HUES6 (cell line): ENCODE results near the gene DYSF.

ENCODE experiments used
- H3K27ac ChIP-seq: 2 replicates; pipeline ENCODE4 v1.7.0; 2013; ENCODE audit warnings: low read depth, mild to moderate bottlenecking, low read length, inconsistent platforms
- H3K27me3 ChIP-seq: 2 replicates; pipeline ENCODE4 v1.6.1; 2013; ENCODE audit warnings: low read length; ENCODE audit not compliant: control insufficient read depth, insufficient read depth
- H3K36me3 ChIP-seq: 2 replicates; pipeline ENCODE4 v1.6.1; 2013; ENCODE audit warnings: low read length; ENCODE audit not compliant: control insufficient read depth, insufficient read depth
- H3K4me1 ChIP-seq: 2 replicates; pipeline ENCODE4 v1.6.1; 2013; ENCODE audit warnings: low read length; ENCODE audit not compliant: control insufficient read depth, insufficient read depth
- H3K4me3 ChIP-seq: 2 replicates; pipeline ENCODE4 v1.5.1; 2013; ENCODE audit warnings: low read depth, low read length
- H3K9ac ChIP-seq: one replicate; pipeline ENCODE4 v1.6.1; 2013; ENCODE audit warnings: mild to moderate bottlenecking, low read length
- H3K9me3 ChIP-seq: 2 replicates; pipeline ENCODE4 v1.6.1; 2013; ENCODE audit warnings: low read depth, low read length; ENCODE audit not compliant: control insufficient read depth, insufficient read depth

Gene DYSF

DNA sequence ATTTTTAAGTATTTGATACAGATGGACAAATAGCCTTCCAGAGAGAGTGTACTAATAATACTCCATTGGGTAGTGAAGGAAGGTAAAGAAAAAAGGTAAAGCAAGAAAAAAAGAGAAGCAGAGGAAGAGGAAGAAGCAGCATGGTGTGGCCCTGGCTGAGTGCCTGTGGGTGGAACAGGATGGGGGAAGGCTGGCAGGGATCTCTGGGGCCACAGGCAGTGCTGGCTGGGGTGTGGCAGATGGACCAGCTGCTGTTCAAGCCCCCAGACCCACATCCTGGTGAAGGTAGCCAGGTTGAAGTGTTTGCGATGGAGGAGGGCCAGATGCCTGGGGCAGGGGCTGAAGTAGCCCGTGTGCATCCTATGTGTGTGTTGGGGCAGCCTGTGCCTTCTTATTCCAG lies 79.0 kb downstream of the DYSF start:
- no peaks in the 10 kb centered on the region for H3K27me3 ChIP-seq
- H3K4me1 ChIP-seq = peaks cover 11% of the 10 kb centered on the region
- H3K9ac ChIP-seq = no peak overlapping the region
- H3K36me3 ChIP-seq = peaks cover 3% of the 10 kb centered on the region; the same call in 1 of the 2 replicates
- H3K4me3 ChIP-seq = no peak overlapping the region
- H3K9me3 ChIP-seq = no peaks in the 10 kb centered on the region
- no peak overlapping the region for H3K27ac ChIP-seq

DNA sequence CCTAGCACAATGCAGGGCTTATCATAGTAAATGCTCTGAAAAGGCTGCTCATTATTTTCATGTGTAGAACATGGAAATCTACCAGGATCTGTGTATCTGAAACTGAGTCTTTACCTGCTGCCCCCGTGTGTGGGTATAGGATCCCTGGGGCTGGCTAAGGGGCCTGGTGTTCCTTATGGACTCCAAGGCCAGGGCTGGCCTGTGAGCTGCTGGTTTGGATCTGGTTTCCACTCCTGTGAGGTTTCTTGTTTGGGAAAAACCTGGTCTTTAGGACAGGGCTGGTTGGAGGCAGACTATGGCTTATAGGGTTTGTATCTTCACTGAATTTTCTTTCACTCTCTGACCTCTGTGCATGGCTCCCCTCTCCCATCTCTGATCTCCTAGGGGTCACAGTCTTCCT lies 80.8 kb downstream of the DYSF start:
- H3K4me3 ChIP-seq = no peak overlapping the region
- H3K9ac ChIP-seq = no peak overlapping the region
- H3K27ac ChIP-seq = no peak overlapping the region
- peaks cover 2% of the 10 kb centered on the region; the same call in 1 of the 2 replicates for H3K4me1 ChIP-seq
- H3K36me3 ChIP-seq = peaks cover 3% of the 10 kb centered on the region; the same call in 1 of the 2 replicates
- H3K9me3 ChIP-seq = no peaks in the 10 kb centered on the region
- no peaks in the 10 kb centered on the region for H3K27me3 ChIP-seq

DNA sequence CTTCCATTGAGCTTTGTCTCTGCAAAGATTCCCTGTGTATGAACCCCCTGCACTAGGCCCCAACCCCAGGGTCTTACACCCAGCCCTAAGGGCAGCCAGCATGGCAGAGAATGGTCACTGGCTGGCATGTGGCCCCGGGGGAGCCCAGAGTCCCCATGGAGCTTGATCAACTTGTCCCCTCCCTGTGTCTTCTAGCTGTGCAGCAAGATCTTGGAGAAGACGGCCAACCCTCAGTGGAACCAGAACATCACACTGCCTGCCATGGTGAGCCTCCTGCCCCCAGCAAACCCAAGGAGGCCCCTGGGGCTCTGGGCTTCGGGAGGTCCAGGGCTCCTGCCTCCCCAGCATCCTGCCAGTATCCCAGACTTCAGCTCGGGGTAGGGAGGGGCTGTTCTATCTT lies 81.5 kb downstream of the DYSF start:
- no peak overlapping the region for H3K27ac ChIP-seq
- no peaks in the 10 kb centered on the region for H3K9me3 ChIP-seq
- no peak overlapping the region for H3K9ac ChIP-seq
- H3K4me3 ChIP-seq = no peak overlapping the region
- H3K27me3 ChIP-seq = no peaks in the 10 kb centered on the region
- H3K36me3 ChIP-seq = peaks cover 3% of the 10 kb centered on the region; the same call in 1 of the 2 replicates
- peaks cover 2% of the 10 kb centered on the region; the same call in 1 of the 2 replicates for H3K4me1 ChIP-seq

DNA sequence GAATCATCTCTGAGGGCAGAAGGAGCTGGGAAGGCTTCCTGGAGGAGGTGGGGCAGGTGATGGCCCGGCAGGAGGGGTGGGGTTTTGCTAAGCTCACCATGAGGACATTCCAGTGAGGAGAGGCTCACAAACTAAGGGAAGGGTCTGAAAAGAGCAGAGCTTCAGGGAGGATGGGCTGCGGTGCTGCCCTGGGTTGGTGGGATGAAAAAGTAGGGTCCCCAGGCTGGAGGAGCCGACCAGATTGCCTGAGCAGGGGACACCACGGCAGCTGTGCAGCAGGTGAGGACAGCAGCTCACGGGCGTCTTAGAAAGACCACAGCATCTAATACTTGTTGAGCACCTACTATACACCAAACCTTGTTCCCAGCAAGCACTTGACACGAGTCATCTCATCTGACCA lies 82.2 kb downstream of the DYSF start:
- H3K27ac ChIP-seq = no peak overlapping the region
- no peaks in the 10 kb centered on the region for H3K27me3 ChIP-seq
- H3K4me1 ChIP-seq = peaks cover 1% of the 10 kb centered on the region; the same call in 1 of the 2 replicates
- H3K36me3 ChIP-seq = peaks cover 3% of the 10 kb centered on the region; the same call in 1 of the 2 replicates
- no peak overlapping the region for H3K9ac ChIP-seq
- H3K4me3 ChIP-seq = no peak overlapping the region
- H3K9me3 ChIP-seq = no peaks in the 10 kb centered on the region

DNA sequence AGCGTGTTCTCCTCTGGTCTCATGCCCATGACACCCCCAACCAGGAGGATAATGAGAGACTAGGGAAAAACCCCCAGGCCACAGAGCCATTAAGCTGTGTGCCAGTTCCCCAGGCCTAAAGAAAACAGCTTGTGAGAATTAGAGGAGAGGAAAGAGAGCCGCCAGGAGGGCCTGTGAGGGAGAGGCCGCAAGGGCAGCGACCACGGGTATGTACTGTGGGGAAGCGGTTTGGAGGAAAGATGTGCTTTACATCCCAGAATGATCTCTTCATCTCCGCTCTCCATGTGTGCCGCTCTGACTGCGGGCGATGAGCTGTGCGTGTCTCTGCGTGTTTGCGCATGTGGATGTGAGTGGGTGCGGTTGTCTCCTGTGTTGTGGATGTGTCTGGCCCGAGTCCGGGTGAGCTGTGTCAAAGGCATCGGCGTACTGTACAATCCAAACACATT lies 82.9 kb downstream of the DYSF start:
- Histone ChIP-seq H3K4me1 (no peaks in the 10 kb centered on the region), H3K4me3 (no peak overlapping the region), H3K36me3 (peaks cover 3% of the 10 kb centered on the region; the same call in 1 of the 2 replicates), H3K9me3 (no peaks in the 10 kb centered on the region), H3K27ac (no peak overlapping the region), H3K27me3 (no peaks in the 10 kb centered on the region), H3K9ac (no peak overlapping the region)

DNA sequence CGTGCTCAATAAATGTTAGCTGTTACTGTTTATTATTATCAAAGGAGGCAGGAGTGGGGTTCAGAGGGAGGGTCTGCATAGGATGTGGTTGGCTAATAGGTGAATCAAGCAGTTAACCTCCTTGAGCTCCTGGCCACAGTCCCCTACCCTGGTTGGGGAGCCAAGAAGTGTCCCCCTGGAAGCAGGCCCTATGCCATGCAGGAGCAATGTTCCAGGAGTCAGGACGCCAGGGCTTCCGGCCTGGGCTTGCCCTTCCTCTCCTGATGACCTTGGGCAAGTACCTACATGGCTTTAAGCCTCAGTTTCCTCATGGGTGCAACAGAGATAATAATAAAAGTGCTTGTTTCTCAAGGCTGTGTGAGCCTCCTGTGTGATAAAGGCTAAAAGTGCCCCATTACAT lies 84.9 kb downstream of the DYSF start:
- Histone ChIP-seq H3K27me3 (no peaks in the 10 kb centered on the region), H3K36me3 (peaks cover 3% of the 10 kb centered on the region; the same call in 1 of the 2 replicates), H3K4me3 (no peak overlapping the region), H3K9ac (no peak overlapping the region), H3K9me3 (0 out of 2 replicates have a peak, but pooled peaks cover 4% of the 10 kb centered on the region), H3K4me1 (no peaks in the 10 kb centered on the region), H3K27ac (no peak overlapping the region)

DNA sequence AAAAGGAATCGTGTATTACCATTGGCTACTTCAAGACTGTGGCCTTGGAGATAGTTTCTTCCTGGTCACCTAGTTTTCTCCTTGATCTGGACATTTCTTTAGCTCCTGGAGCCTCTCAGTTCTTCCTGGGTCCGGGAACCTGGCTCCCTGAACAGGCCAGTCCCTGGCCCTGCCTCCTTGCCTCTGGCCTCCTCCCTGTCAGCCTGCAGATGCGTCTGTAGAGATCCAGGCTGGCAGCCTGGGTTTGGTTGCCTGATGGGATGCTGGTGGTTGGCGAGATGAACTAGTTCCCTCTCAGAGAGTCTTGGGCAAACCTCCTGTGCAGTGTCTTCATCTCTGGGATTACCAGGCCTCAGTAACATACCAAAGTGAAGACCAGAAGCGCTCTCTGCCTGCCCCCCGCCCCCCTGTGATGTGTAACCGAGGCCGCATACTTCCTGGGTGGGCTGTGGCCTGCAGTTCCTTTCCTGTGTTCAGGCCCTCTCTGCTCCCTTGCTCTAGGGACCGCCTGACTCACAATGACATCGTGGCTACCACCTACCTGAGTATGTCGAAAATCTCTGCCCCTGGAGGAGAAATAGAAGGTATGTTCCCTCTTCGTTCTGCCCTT lies 85.4 kb downstream of the DYSF start:
- 0 out of 2 replicates have a peak, but pooled peaks cover 4% of the 10 kb centered on the region for H3K9me3 ChIP-seq
- no peak overlapping the region for H3K4me3 ChIP-seq
- H3K27ac ChIP-seq = no peak overlapping the region
- peaks cover 3% of the 10 kb centered on the region; the same call in 1 of the 2 replicates for H3K36me3 ChIP-seq
- H3K27me3 ChIP-seq = no peaks in the 10 kb centered on the region
- H3K4me1 ChIP-seq = no peaks in the 10 kb centered on the region
- H3K9ac ChIP-seq = no peak overlapping the region

DNA sequence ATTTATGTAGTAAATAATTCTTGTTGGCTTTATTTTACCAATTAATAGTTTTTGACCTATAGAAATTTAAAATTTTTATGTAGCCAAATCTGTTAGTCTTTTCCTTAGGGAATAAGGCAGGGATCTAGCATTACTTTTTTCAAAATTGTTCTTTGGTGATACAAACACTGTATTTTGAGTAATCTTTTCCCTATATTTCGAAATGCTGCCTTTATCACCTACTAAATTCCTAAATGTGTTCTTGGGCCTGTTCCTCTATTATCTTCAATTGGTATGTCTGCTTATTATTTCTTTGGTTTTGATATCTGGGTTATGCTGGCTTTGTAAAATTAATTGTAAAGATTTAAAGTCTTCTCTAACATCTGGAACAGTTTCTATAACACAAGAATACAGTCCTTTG lies 87.5 kb downstream of the DYSF start:
- Histone ChIP-seq H3K4me3 (no peak overlapping the region), H3K36me3 (peaks cover 2% of the 10 kb centered on the region; the same call in 1 of the 2 replicates), H3K27me3 (no peaks in the 10 kb centered on the region), H3K9ac (no peak overlapping the region), H3K4me1 (no peaks in the 10 kb centered on the region), H3K27ac (no peak overlapping the region), H3K9me3 (peaks cover 8% of the 10 kb centered on the region; the same call in 1 of the 2 replicates)

DNA sequence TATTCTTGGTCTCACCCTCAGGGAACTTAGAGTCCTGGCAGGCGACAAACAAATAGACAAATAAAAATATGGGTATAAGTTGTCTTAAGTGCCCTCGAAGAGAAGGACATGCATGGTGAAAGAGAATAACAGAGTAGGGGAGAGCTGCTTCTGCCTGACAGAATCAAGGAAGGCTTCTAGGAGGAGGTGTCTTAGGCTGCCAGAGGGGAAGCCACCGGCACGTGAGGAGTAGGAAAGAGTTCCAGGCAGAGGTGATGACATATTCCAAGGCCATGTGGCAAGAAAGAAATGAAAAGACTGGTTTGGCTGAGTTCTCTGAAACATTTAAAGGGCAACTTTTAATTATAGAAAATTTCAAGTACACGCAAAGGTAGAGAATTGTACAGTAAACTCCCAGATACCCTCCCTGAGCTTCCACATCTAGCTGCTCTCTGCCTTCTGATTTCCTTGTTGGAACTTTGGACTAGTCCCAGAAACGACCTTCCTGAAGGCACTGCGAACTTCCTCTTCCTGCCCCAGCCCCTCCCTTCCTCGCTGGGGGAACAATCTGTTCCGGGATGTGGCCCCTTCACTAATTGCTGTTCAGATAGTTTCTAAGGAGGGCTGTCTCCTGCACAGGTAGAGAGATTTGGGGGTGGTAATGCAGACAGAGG lies 91.7 kb downstream of the DYSF start:
- Histone ChIP-seq H3K36me3 (no peaks in the 10 kb centered on the region), H3K4me3 (no peak overlapping the region), H3K4me1 (no peaks in the 10 kb centered on the region), H3K9me3 (peaks cover 8% of the 10 kb centered on the region; the same call in 1 of the 2 replicates), H3K27ac (no peak overlapping the region), H3K9ac (no peak overlapping the region), H3K27me3 (no peaks in the 10 kb centered on the region)

DNA sequence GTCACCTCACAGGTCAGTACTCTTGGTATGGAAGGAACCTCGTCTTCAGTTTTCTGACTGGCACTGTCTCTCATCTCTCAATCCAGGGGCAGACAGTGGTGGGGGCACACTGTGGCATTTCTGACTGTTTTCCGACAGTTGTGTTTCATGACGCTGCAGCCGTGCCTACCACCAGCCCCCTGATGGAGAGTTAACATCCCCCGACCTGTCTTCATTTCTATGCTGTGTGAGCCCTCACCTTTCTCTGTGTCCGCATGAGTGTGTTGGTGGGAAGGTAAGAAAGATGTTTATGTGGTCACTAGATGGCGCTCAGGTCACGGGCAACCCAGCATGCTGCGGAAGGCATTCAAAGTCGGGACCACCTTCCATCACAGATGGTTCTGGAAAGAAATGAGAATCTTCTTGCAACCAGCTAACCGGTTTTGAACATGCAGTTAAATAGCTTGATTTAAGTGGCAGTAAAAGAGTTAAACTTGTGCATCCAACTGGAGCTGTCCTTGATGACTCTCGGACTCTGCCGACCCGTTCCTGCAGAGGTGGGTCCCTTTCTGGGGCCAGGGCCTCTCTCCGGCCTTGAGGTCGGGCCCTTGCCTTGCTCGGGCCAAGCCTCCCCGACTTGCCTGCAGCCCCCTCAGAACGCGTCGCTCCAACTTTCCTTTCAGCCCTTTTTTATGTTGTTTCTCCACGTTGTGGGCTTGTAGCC lies 92.4 kb downstream of the DYSF start:
- Histone ChIP-seq H3K4me3 (no peak overlapping the region), H3K4me1 (no peaks in the 10 kb centered on the region), H3K27me3 (no peaks in the 10 kb centered on the region), H3K36me3 (no peaks in the 10 kb centered on the region), H3K9me3 (peaks cover 8% of the 10 kb centered on the region; the same call in 1 of the 2 replicates), H3K9ac (no peak overlapping the region), H3K27ac (no peak overlapping the region)

DNA sequence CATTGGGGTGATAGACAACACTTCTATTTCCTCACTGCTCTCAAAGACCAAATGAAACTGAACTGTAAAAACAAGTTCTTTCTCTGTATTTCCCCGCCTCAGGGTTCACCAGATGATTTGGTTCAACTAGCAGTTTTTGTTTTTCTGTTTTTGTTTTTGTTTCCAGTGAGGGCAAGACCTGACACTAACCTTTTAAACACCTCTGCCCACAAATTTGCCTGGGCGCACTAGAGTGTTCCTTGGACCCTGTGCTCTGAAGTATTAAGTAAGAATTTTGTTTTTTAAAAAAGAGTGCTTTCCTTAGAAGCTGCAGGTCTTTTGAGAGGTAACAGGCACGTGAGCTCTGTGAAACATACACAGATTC lies 92.9 kb downstream of the DYSF start:
- Histone ChIP-seq H3K4me1 (no peaks in the 10 kb centered on the region), H3K4me3 (no peak overlapping the region), H3K27ac (no peak overlapping the region), H3K27me3 (no peaks in the 10 kb centered on the region), H3K9ac (no peak overlapping the region), H3K9me3 (peaks cover 8% of the 10 kb centered on the region; the same call in 1 of the 2 replicates), H3K36me3 (no peaks in the 10 kb centered on the region)
